MM.1S (cell line): ENCODE data around the gene FMNL1.

ENCODE experiments used
- CTCF ChIP-seq: fragments of 300-600 bp; sonication (generic); IDR thresholded peaks from 2 replicates; pipeline ENCODE4 v1.5.1; 2016; ENCODE audit warnings: antibody characterized with exemption, low read length, mixed read lengths
- EZH2 ChIP-seq: fragments of 300-600 bp; sonication (generic); optimal IDR thresholded peaks from 2 replicates; pipeline ENCODE3; 2017; ENCODE audit warnings: low read depth, mild to moderate bottlenecking, antibody characterized with exemption, low read length, mixed read lengths
- EZH2phosphoT487 ChIP-seq: fragments of 300-600 bp; sonication (generic); IDR thresholded peaks from 2 replicates; pipeline ENCODE4 v1.6.1; 2018; ENCODE audit warnings: antibody characterized with exemption, low read length

GRCh38 chr17:45189009-45189408, 32.7 kb upstream of the FMNL1 start:
- TF ChIP-seq CTCF (no peak), EZH2 (no peak), EZH2phosphoT487 (no peak)
